H1 (cell line): ENCODE measurements around the gene ACTN3. TPM values are rescaled to one million over a fixed set of nuclear protein-coding genes. Genes with fewer than 3 reads are reported as not detected.

Experiments
- CHD1 ChIP-seq: IDR thresholded peaks from 2 replicates; pipeline ENCODE4 v1.6.1; 2012; ENCODE audit warnings: low read depth, low read length, improper control_type of control experiment
- KDM1A ChIP-seq: fragments of 200-600, 300-600 bp; sonication (generic); IDR thresholded peaks from 2 replicates; pipeline ENCODE4 v1.7.1; 2016; ENCODE audit warnings: mild to moderate bottlenecking, low read length, borderline replicate concordance
- NANOG ChIP-seq: IDR thresholded peaks from 2 replicates; pipeline ENCODE4 v1.6.1; 2011; ENCODE audit warnings: low read length, low read depth, mild to moderate bottlenecking, inconsistent platforms; ENCODE audit not compliant: insufficient read depth, poor library complexity, severe bottlenecking
- polyA plus RNA-seq, 7 experiments: library from polyadenylated mRNA; depleted of rRNA in 3 of 7; stranded (reverse) in 5 of 7; unstranded in 2 of 7; fragments of >200 nt in 5 of 7; fragments of 200-250 nt in 2 of 7; gene quantifications; 1 replicate in 5 of 7; 2 replicates in 1 of 7; 4 replicates in 1 of 7; pipeline versions ENCODE4 v1.2.1 to v1.2.3, GENCODE V29; 2011 to 2013; ENCODE audit warnings: missing spikeins in 2 of 7, mixed read lengths in 2 of 7
- total RNA-seq: library from RNA; stranded (reverse); fragmentation: NEBNext Ultra II Directional; extraction: Animal tissue kit (Norgen Biotek cat#: 25700); gene quantifications from 2 replicates; pipeline ENCODE4 v1.2.1, GENCODE V29; 2021

ACTN3 gene
- total and polyA plus RNA-seq, 2 of the 8 experiments (the other 6 are each of a cell fraction or from before 2014, with no cell fraction given) = 30.8 to 36.7 TPM

- TF ChIP-seq NANOG (no peak), KDM1A (no peak), CHD1 (no peak)
- TF ChIP-seq, all 59 proteins: peak for 0
Observed at GRCh38 chr11:66555416-66555815, 8.7 kb downstream of the ACTN3 start (continued).
